HCT116 (cell line): Measurements from ENCODE around the gene FAP.

Experiments used
- EZH2 ChIP-seq: fragments of 200-600 bp; sonication (generic); IDR thresholded peaks from 2 replicates; pipeline ENCODE4 v1.6.1; 2017; ENCODE audit warnings: antibody characterized with exemption, mixed run types
- POLR2A ChIP-seq: IDR thresholded peaks from 2 replicates; pipeline ENCODE4 v1.7.0; 2011; ENCODE audit warnings: borderline replicate concordance; ENCODE audit not compliant: insufficient read depth, insufficient read length; ENCODE audit errors: extremely low read depth
- POLR2AphosphoS5 ChIP-seq: IDR thresholded peaks from 2 replicates; pipeline ENCODE4 v1.6.1; 2011; ENCODE audit warnings: mild to moderate bottlenecking, low read depth, low read length, moderate library complexity
- SIN3A ChIP-seq: IDR thresholded peaks from 2 replicates; pipeline ENCODE4 v1.6.1; 2012; ENCODE audit warnings: low read depth
- ZFX ChIP-seq: fragments of 450-650 bp; IDR thresholded peaks from 2 replicates; pipeline ENCODE4 v1.6.1; 2017
- TF ChIP-seq, protein P1 (sequence below), 3 experiments: fragments of 200-600 bp in 1 of 3; sonication (generic) in 1 of 3; IDR thresholded peaks in 2 of 3; conservative IDR thresholded peaks in 1 of 3; 2 replicates each; pipeline ENCODE4 v1.5.1; 2012 to 2017; ENCODE audit warnings: low read depth in 2 of 3, low read length in 2 of 3, antibody characterized with exemption in 1 of 3, borderline replicate concordance in 1 of 3, control low read depth in 1 of 3, mild to moderate bottlenecking in 1 of 3, mixed read lengths in 1 of 3, mixed run types in 1 of 3, moderate library complexity in 1 of 3; ENCODE audit not compliant: insufficient read depth in 1 of 3
- TF ChIP-seq, protein P2 (sequence below): IDR thresholded peaks from 2 replicates; pipeline ENCODE4 v1.6.1; 2012; ENCODE audit warnings: low read depth
- TF ChIP-seq, protein P3 (sequence below): IDR thresholded peaks from 2 replicates; pipeline ENCODE4 v1.6.1; 2011; ENCODE audit warnings: mild to moderate bottlenecking, low read length, moderate library complexity; ENCODE audit not compliant: insufficient replicate concordance; ENCODE audit errors: extremely low read depth

DNA sequence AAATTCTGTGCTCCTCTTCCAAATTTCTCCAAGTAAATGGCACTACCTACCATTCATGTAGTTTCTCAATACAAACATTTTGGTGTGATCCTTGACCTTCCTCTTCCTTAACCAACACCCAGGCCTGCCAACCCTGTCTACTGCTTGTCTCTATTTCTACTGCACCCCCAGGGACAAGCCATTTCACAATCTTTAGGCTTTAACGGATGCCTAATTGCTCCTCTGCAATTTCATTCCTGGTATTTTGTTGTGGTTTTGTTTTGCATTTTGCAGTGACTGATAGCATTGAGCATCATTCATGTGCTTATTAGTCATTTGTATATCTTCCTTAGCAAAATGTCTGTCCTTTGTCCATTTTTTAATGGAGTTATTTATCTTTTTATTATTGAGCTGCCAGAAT is 10.0 kb downstream of the FAP start:
- no peak for TF ChIP-seq SIN3A
- no peak for TF ChIP-seq ZFX
- TF ChIP-seq POLR2AphosphoS5: no peak
- TF ChIP-seq, protein P1, sequence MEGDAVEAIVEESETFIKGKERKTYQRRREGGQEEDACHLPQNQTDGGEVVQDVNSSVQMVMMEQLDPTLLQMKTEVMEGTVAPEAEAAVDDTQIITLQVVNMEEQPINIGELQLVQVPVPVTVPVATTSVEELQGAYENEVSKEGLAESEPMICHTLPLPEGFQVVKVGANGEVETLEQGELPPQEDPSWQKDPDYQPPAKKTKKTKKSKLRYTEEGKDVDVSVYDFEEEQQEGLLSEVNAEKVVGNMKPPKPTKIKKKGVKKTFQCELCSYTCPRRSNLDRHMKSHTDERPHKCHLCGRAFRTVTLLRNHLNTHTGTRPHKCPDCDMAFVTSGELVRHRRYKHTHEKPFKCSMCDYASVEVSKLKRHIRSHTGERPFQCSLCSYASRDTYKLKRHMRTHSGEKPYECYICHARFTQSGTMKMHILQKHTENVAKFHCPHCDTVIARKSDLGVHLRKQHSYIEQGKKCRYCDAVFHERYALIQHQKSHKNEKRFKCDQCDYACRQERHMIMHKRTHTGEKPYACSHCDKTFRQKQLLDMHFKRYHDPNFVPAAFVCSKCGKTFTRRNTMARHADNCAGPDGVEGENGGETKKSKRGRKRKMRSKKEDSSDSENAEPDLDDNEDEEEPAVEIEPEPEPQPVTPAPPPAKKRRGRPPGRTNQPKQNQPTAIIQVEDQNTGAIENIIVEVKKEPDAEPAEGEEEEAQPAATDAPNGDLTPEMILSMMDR (IDR thresholded peaks at IDR 0.05 in 2 of 3, conservative IDR thresholded peaks at IDR 0.05 in 1 of 3; ENCODE audit: borderline replicate concordance in 1 of 3, insufficient read depth in 1 of 3, low read depth in 2 of 3, low read length in 2 of 3): no peak
- TF ChIP-seq, protein P2, sequence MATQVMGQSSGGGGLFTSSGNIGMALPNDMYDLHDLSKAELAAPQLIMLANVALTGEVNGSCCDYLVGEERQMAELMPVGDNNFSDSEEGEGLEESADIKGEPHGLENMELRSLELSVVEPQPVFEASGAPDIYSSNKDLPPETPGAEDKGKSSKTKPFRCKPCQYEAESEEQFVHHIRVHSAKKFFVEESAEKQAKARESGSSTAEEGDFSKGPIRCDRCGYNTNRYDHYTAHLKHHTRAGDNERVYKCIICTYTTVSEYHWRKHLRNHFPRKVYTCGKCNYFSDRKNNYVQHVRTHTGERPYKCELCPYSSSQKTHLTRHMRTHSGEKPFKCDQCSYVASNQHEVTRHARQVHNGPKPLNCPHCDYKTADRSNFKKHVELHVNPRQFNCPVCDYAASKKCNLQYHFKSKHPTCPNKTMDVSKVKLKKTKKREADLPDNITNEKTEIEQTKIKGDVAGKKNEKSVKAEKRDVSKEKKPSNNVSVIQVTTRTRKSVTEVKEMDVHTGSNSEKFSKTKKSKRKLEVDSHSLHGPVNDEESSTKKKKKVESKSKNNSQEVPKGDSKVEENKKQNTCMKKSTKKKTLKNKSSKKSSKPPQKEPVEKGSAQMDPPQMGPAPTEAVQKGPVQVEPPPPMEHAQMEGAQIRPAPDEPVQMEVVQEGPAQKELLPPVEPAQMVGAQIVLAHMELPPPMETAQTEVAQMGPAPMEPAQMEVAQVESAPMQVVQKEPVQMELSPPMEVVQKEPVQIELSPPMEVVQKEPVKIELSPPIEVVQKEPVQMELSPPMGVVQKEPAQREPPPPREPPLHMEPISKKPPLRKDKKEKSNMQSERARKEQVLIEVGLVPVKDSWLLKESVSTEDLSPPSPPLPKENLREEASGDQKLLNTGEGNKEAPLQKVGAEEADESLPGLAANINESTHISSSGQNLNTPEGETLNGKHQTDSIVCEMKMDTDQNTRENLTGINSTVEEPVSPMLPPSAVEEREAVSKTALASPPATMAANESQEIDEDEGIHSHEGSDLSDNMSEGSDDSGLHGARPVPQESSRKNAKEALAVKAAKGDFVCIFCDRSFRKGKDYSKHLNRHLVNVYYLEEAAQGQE: no peak
- TF ChIP-seq POLR2A: no peak
- TF ChIP-seq EZH2: no peak
- TF ChIP-seq, protein P3, sequence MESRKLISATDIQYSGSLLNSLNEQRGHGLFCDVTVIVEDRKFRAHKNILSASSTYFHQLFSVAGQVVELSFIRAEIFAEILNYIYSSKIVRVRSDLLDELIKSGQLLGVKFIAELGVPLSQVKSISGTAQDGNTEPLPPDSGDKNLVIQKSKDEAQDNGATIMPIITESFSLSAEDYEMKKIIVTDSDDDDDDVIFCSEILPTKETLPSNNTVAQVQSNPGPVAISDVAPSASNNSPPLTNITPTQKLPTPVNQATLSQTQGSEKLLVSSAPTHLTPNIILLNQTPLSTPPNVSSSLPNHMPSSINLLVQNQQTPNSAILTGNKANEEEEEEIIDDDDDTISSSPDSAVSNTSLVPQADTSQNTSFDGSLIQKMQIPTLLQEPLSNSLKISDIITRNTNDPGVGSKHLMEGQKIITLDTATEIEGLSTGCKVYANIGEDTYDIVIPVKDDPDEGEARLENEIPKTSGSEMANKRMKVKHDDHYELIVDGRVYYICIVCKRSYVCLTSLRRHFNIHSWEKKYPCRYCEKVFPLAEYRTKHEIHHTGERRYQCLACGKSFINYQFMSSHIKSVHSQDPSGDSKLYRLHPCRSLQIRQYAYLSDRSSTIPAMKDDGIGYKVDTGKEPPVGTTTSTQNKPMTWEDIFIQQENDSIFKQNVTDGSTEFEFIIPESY: no peak
